Measurements from ENCODE around the gene VAV3. TPM values are rescaled to one million over a fixed set of nuclear protein-coding genes. Genes with fewer than 3 reads are reported as not detected.
A peak's percentile ranks its signal among the peaks of the same experiment; 100 is the strongest.

VAV3 gene, protein sequence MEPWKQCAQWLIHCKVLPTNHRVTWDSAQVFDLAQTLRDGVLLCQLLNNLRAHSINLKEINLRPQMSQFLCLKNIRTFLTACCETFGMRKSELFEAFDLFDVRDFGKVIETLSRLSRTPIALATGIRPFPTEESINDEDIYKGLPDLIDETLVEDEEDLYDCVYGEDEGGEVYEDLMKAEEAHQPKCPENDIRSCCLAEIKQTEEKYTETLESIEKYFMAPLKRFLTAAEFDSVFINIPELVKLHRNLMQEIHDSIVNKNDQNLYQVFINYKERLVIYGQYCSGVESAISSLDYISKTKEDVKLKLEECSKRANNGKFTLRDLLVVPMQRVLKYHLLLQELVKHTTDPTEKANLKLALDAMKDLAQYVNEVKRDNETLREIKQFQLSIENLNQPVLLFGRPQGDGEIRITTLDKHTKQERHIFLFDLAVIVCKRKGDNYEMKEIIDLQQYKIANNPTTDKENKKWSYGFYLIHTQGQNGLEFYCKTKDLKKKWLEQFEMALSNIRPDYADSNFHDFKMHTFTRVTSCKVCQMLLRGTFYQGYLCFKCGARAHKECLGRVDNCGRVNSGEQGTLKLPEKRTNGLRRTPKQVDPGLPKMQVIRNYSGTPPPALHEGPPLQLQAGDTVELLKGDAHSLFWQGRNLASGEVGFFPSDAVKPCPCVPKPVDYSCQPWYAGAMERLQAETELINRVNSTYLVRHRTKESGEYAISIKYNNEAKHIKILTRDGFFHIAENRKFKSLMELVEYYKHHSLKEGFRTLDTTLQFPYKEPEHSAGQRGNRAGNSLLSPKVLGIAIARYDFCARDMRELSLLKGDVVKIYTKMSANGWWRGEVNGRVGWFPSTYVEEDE
- total RNA-seq (2014; rRNA removed; shearing (Covaris generic)) (2.3 and 6.6 TPM in 2 replicates), total RNA-seq (2022) (5.1 and 8.3 TPM in 2 replicates), Bru-seq, nascent RNA (percentile 53 among the genes with signal in this experiment), BruChase-seq, experiment 1, labeled RNA remaining after a 6-hour chase (percentile 43 among the genes with signal in this experiment), BruChase-seq, experiment 2, labeled RNA remaining after a 2-hour chase (percentile 43 among the genes with signal in this experiment)
- long read RNA-seq, full-length matches to known transcripts = 10 of 16 reads
- long read RNA-seq, partial matches to known transcripts = 5 of 16 reads
- long read RNA-seq, other reads (novel, unspliced or antisense) = 1 of 16 reads

DNA sequence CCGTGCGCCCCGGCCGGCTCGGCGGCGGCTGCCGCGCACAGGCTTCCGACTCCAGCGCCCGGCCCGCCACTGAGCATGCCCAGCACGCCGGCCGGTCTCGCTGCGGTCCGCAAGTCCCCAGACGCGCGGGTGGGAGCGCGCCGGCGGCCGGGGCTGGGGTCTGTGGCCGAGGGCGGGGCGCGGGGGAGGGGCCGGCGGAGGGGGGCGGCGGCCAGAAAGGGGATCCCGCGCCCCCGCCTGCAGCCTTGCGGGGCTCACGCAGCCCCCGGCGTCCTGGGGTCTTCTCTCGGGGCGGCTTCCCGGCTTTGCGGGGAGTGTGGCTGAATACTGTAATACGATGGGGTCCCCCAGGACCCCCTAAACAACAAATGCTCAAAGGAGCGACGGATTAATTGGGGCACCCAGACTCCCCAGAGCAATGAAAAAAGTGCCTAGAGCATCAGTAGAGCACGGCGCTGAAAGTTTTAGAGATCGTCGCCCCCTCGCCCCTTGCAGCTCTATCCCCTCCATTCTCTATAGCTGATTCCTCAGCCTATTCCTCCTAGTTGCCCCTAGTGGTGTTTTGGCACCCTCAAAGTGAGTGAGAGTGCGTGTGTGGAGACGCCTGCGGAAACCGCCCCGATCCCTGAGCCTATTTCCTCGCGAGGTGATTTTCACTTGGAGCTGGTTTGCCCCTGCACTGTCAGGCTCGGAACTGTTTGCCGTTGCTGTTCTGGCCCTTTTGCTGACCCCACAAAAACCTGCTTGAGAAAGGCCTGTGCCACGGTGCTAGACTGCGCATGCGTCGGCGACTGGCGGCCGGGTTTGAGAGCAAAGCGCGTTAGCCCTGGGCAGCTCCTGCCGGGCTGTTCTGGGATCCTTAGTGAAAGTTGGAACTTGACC lies at the start of gene VAV3:
VAV3 (minus strand) TSS at position 71 of the 882 bp plus-strand sequence. CDS start 311 bp downstream, outside the sequence.
- no peaks in the 10 kb centered on the region for H3K9me3 ChIP-seq (ENCODE audit: low read length)
- no peaks in the 10 kb centered on the region for H4K20me1 ChIP-seq (ENCODE audit: insufficient read depth, low read length)
- DNase-seq (ENCODE audit: low spot score) = peak; percentile 81
- no peaks in the 10 kb centered on the region for H3K36me3 ChIP-seq (ENCODE audit: insufficient read depth, low read length)
- TF ChIP-seq EZH2phosphoT487 (IDR thresholded peaks at IDR 0.05; ENCODE audit: borderline replicate concordance, low read depth, low read length) = no peak
- TF ChIP-seq CTCF (conservative IDR thresholded peaks at IDR 0.05; ENCODE audit: low read length) = peak; percentile 67
- H3K9me2 ChIP-seq (ENCODE audit: insufficient read depth, low read length) = no peaks in the 10 kb centered on the region
- no TSS peak for BruUV-seq (replicated peaks)
- peak within 1 kb of the TSS; percentile 98 for H2AFZ ChIP-seq (ENCODE audit: low read length)
- H3K4me1 ChIP-seq (ENCODE audit: insufficient read depth, low read length, poor library complexity, severe bottlenecking) = peaks cover 11% of the 10 kb centered on the region
- ChIA-PET CTCF (ENCODE audit: unreplicated experiment) (interaction anchor here (0.9 kb wide), 1 partner anchor 160 kb away, joined by 3 read pairs; no protein-coding TSS in a partner anchor), POLR2A (interaction anchor here (0.6 to 1.8 kb wide), 9 partner anchors 10 to 187 kb away, joined by 3 to 7 read pairs (median 4); no protein-coding TSS in a partner anchor)
- peak within 1 kb of the TSS; percentile 90 for H3K4me2 ChIP-seq (ENCODE audit: low read length)
- peak within 1 kb of the TSS; percentile 25 for H3K27ac ChIP-seq (ENCODE audit: low read depth, low read length, poor library complexity, severe bottlenecking)
- H3K4me3 ChIP-seq (ENCODE audit: low read depth, low read length, poor library complexity, severe bottlenecking) = peak within 1 kb of the TSS; percentile 73
- no peaks in the 10 kb centered on the region for H3K79me2 ChIP-seq (ENCODE audit: insufficient read depth, low read depth, low read length)
- intact Hi-C loops (cut with micrococcal nuclease; ENCODE audit: unreplicated experiment) = loop anchor here (1.0 to 10.0 kb wide), 4 partner anchors 114 to 589 kb away; no protein-coding TSS in a partner anchor

DNA sequence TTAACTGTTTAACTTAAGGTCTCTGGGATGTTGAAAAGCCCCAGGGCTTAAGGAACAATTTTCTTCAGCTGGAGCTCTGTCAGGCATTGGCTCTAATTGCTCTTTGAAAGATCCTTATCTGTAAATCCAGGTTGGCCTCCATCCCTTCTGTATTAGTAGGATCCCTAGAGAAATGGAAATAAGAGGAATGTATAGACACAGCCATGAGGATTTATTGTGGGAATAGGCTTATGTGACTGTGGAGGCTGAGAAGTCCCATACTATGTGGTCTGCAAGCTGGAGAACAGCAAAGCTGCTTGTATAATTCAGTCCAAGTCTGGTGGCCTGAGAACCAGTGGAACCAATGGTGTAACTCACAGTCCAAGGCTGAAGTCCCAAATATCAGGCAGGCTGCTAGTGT lies 47.6 kb upstream of the VAV3 start:
- H3K4me1 ChIP-seq (ENCODE audit: insufficient read depth, low read length, poor library complexity, severe bottlenecking) = peaks cover 13% of the 10 kb centered on the region
- intact Hi-C loops (cut with micrococcal nuclease; ENCODE audit: unreplicated experiment) = no loop called here
- DNase-seq (ENCODE audit: low spot score) = no peak
- H3K27ac ChIP-seq (ENCODE audit: low read depth, low read length, poor library complexity, severe bottlenecking) = no peak overlapping the region
- H3K79me2 ChIP-seq (ENCODE audit: insufficient read depth, low read depth, low read length) = no peaks in the 10 kb centered on the region
- ChIA-PET POLR2A (interaction anchor here (0.9 to 1.1 kb wide), 2 partner anchors 11 to 114 kb away, joined by 3 to 5 read pairs; no protein-coding TSS in a partner anchor), CTCF (ENCODE audit: unreplicated experiment) (no interaction called here)
- no peaks in the 10 kb centered on the region for H4K20me1 ChIP-seq (ENCODE audit: insufficient read depth, low read length)
- H3K4me3 ChIP-seq (ENCODE audit: low read depth, low read length, poor library complexity, severe bottlenecking) = no peak overlapping the region
- TF ChIP-seq CTCF (conservative IDR thresholded peaks at IDR 0.05; ENCODE audit: low read length) (no peak), EZH2phosphoT487 (IDR thresholded peaks at IDR 0.05; ENCODE audit: borderline replicate concordance, low read depth, low read length) (no peak)
- H3K4me2 ChIP-seq (ENCODE audit: low read length) = no peak overlapping the region
- H3K36me3 ChIP-seq (ENCODE audit: insufficient read depth, low read length) = no peaks in the 10 kb centered on the region
- H2AFZ ChIP-seq (ENCODE audit: low read length) = no peak overlapping the region
- BruUV-seq (replicated peaks) = no TSS peak
- H3K9me3 ChIP-seq (ENCODE audit: low read length) = no peaks in the 10 kb centered on the region
- no peaks in the 10 kb centered on the region for H3K9me2 ChIP-seq (ENCODE audit: insufficient read depth, low read length)

Data from OCI-LY7 (cell line).